Putamen (tissue), 1 donor: ENCODE results near the gene SNX24.

Experiments used
- DNase-seq: peaks from one replicate; pipeline ENCODE4 v3.0.0-alpha.2; 2016; ENCODE audit warnings: low spot score

Gene SNX24

GRCh38 chr5:122919969-122920368, 74.6 kb downstream of the SNX24 start:
- no peak for DNase-seq

- no peak for DNase-seq
Measured at GRCh38 chr5:122921826-122922225, 76.4 kb downstream of the SNX24 start.

GRCh38 chr5:122924203-122924602, 78.8 kb downstream of the SNX24 start:
- DNase-seq, result no peak

GRCh38 chr5:122924719-122925395, 79.4 kb downstream of the SNX24 start:
- DNase-seq, result no peak

GRCh38 chr5:122929001-122929400, 83.6 kb downstream of the SNX24 start:
- DNase-seq, result no peak

GRCh38 chr5:122929980-122930379, 84.6 kb downstream of the SNX24 start:
- DNase-seq, result no peak

GRCh38 chr5:122933956-122934355, 88.5 kb downstream of the SNX24 start:
- DNase-seq, result no peak

- DNase-seq, result no peak
Measured at GRCh38 chr5:122936088-122936487, 90.7 kb downstream of the SNX24 start.

GRCh38 chr5:122937914-122938313, 92.5 kb downstream of the SNX24 start:
- peak; percentile 15 for DNase-seq

- no peak for DNase-seq
Measured at GRCh38 chr5:122940890-122941289, 95.5 kb downstream of the SNX24 start.

- DNase-seq, result no peak
Measured at GRCh38 chr5:122941737-122942136, 96.3 kb downstream of the SNX24 start.

GRCh38 chr5:122942164-122942914, 96.9 kb downstream of the SNX24 start:
- DNase-seq, result no peak

GRCh38 chr5:122943050-122943698, 97.8 kb downstream of the SNX24 start:
- no peak for DNase-seq

- DNase-seq, result no peak
Measured at GRCh38 chr5:122944051-122944450, 98.6 kb downstream of the SNX24 start.

- DNase-seq, result no peak
Measured at GRCh38 chr5:122947372-122947771, 102.0 kb downstream of the SNX24 start.

- no peak for DNase-seq
Measured at GRCh38 chr5:122947772-122948171, 102.4 kb downstream of the SNX24 start.

- DNase-seq, result no peak
Measured at GRCh38 chr5:122948319-122948718, 102.9 kb downstream of the SNX24 start.

- no peak for DNase-seq
Measured at GRCh38 chr5:122951658-122952057, 106.2 kb downstream of the SNX24 start.

GRCh38 chr5:122954719-122955118, 109.3 kb downstream of the SNX24 start:
- no peak for DNase-seq

GRCh38 chr5:122957457-122957856, 112.0 kb downstream of the SNX24 start:
- no peak for DNase-seq

- DNase-seq, result no peak
Measured at GRCh38 chr5:122959740-122960445, 114.5 kb downstream of the SNX24 start.

- DNase-seq, result no peak
Measured at GRCh38 chr5:122963305-122963704, 117.9 kb downstream of the SNX24 start.

GRCh38 chr5:122965111-122965510, 119.7 kb downstream of the SNX24 start:
- DNase-seq, result no peak
